Fibroblast of pulmonary artery (primary cell): ENCODE results near the gene DPEP1.
"Not testable (repeated sequence)": the region's sequence is repeated elsewhere in the genome, so short reads cannot be mapped to it uniquely, and the experiment has no call there.

Experiments
- DNase-seq: peaks from one replicate; pipeline ENCODE4 v3.0.0-alpha.2; 2010; ENCODE audit warnings: low read depth
- H3K4me3 ChIP-seq: replicated peaks from 2 replicates; pipeline ENCODE4 v1.5.1; 2011; ENCODE audit warnings: low read depth, mild to moderate bottlenecking, control low read depth, low read length, moderate library complexity
- TF ChIP-seq, protein P1 (sequence below): IDR thresholded peaks from 2 replicates; pipeline ENCODE4 v1.5.1; 2011; ENCODE audit warnings: mild to moderate bottlenecking, control low read depth, low read length, inconsistent platforms; ENCODE audit errors: missing control alignments

Gene DPEP1

DNA sequence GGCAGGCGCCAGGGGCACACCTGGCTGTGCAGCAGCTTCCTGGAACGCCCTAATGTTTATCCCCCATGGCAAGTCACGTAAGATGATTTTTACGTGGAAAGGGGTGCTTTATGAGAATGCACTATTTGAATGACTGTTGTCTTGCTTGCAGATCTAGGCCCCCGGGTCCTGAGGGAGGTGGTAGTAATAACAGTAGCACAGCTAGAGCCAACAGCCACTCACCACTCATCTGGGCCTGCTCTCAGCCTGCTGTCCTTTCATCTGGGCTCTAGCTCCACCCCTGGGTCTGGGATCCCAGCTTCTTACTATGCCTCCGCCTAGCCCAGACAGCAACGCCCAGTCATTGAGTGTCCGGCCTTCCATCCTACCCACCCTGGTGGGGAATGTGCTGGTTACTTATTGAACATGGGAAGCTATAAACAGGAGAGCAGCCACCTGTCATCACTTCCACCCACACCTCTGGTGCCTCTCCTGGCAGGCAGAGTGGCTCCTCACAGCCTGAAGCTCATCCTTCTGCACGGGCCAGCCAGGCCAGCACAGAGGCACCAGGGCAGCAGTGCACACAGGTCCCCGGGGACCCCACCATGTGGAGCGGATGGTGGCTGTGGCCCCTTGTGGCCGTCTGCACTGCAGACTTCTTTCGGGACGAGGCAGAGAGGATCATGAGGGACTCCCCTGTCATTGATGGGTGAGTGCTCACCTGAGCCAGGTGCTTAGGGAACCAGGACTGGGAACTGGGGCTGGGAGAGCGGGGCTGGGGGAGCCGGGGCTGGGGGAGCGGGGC is 16.6 kb downstream of the DPEP1 start:
- no peak for DNase-seq
- TF ChIP-seq, protein P1, sequence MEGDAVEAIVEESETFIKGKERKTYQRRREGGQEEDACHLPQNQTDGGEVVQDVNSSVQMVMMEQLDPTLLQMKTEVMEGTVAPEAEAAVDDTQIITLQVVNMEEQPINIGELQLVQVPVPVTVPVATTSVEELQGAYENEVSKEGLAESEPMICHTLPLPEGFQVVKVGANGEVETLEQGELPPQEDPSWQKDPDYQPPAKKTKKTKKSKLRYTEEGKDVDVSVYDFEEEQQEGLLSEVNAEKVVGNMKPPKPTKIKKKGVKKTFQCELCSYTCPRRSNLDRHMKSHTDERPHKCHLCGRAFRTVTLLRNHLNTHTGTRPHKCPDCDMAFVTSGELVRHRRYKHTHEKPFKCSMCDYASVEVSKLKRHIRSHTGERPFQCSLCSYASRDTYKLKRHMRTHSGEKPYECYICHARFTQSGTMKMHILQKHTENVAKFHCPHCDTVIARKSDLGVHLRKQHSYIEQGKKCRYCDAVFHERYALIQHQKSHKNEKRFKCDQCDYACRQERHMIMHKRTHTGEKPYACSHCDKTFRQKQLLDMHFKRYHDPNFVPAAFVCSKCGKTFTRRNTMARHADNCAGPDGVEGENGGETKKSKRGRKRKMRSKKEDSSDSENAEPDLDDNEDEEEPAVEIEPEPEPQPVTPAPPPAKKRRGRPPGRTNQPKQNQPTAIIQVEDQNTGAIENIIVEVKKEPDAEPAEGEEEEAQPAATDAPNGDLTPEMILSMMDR: no peak
- H3K4me3 ChIP-seq: no peak overlapping the region

DNA sequence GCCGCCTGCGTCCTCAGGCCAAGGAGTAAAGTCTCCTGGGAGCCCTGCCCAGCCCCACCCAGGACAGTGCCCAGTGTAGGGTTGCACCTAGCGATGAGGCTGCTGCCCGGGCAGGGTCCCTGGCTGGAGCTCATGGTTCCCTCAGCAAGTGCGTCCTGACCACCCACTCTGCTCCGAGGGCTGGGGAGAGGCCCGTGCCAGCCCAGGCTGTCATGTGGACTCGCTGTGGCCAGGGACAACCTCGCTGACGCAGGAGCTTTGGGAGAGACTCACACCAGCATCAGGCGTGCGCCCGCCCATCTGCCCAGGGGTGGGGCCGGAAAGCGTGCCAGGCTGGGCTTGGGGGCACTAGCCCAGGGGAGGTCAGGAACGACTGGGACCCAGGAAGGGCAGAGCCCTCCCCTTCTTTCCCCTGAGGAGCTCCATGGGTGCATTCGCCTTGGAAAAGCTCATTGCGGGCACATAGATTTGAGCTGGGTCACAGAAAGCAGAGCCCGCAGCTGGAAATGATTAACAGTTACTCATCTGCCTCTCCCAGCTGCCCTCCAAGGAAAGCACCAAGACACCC is 19.7 kb downstream of the DPEP1 start:
- DNase-seq: peak; percentile 5
- no peak overlapping the region for H3K4me3 ChIP-seq

DNA sequence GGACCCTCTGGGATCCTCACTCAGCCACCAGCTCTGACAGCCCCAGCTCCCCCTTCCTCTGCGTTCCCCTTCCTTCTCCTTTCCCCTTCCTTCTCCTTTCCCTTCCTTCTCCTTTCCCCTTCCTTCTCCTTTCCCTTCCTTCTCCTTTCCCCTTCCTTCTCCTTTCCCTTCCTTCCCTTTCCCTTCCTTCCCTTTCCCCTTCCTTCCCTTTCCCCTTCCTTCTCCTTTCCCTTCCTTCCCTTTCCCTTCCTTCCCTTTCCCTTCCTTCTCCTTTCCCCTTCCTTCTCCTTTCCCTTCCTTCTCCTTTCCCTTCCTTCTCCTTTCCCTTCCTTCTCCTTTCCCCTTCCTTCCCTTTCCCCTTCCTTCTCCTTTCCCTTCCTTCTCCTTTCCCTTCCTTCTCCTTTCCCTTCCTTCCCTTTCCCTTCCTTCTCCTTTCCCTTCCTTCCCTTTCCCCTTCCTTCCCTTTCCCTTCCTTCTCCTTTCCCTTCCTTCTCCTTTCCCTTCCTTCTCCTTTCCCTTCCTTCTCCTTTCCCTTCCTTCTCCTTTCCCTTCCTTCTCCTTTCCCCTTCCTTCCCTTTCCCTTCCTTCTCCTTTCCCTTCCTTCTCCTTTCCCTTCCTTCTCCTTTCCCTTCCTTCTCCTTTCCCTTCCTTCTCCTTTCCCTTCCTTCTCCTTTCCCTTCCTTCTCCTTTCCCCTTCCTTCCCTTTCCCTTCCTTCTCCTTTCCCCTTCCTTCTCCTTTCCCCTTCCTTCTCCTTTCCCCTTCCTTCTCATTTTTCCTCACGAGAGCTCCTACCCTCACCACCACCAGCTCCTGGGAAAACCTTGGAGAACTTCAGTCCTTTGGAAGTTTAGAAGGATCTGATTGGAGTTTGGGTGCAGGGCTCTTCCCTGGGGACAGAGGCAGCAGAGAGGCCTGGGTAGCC is 21.3 kb downstream of the DPEP1 start:
- not testable (repeated sequence) for H3K4me3 ChIP-seq, DNase-seq

More for the DNA sequence above, 19.7 kb downstream of the DPEP1 start:
- TF ChIP-seq, protein P1: no peak

DNA sequence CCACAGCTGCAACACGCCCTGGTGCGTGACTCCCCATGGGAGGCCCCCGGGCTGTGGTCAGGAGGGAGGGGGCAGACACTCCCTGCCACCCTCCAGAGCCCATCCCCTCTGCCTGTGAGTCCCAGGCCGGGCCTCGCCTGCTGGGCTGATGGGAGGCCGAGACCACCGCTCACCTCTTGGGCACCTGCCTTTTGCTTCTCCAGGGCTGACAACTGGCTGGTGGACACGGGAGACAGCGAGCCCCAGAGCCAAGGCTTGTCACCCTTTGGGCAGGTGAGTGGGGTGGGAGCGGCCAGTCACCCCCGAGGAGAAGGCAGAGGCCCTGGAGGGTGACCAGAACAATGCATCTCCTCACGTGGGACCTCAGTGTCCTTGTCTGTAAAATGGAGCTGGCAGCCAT is 23.2 kb downstream of the DPEP1 start:
- DNase-seq: no peak
- H3K4me3 ChIP-seq: no peak overlapping the region
- TF ChIP-seq, protein P1: no peak

DNA sequence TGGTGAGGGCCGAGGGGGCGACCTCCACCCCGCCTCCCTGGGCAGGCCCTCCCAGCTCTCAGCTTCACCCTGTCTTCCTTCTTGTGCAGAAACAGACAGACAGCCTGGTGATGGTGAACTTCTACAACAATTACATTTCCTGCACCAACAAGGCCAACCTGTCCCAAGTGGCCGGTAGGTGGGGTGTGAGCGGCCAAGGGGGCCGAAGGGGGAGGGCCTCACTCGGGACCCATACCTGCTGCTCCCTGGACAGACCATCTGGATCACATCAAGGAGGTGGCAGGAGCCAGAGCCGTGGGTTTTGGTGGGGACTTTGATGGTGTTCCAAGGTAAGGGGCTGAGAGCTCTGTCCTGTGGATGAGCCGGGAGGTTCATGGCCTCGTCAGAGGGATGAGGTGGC is 23.9 kb downstream of the DPEP1 start:
- no peak for DNase-seq
- TF ChIP-seq, protein P1: no peak
- no peak overlapping the region for H3K4me3 ChIP-seq

DNA sequence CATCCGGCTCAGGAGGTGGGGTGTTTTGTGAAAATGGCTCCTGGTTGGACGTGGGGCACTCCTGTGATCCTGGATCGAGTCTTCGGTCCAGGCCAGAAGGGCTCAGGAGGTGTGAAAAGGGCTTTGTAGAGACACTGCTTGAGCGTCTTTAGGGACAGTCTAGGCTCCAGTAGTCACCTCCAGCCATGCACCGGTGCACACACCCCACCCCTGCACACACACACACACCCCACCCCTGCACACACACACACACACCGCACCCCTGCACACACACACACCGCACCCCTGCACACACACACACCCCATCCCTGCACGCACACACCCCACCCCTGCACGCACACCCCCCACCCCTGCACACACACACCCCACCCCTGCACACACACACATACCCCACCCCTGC is 25.0 kb downstream of the DPEP1 start:
- no peak for DNase-seq
- no peak overlapping the region for H3K4me3 ChIP-seq
- TF ChIP-seq, protein P1: no peak

DNA sequence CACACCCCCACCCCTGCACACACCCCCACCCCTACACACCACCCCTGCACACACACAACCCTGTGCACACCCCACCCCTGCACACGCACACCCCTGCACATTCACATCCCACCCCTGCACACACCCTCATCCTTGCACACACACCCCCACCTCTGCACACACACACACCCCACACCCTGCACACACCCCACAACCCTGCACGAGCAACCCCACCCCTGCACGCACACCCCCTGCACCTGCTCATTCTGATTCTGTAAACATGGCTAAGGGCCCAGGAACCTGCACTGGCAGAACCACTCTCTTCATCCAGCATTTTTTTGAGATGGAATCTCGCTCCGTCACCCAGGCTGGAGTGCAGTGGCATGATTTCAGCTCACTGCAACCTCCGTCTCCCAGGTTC is 25.9 kb downstream of the DPEP1 start:
- TF ChIP-seq, protein P1: no peak
- H3K4me3 ChIP-seq: no peak overlapping the region
- DNase-seq: no peak
